NCI-H1694 treated with DMSO at 0.1 percent for 48 hours (cell line): ENCODE data around the gene IGFBPL1.
A peak's percentile ranks its signal among the peaks of the same experiment; 100 is the strongest.
"Not testable (repeated sequence)": the region's sequence is repeated elsewhere in the genome, so short reads cannot be mapped to it uniquely, and the experiment has no call there.

Experiments used
- DNase-seq: peaks from one replicate; lab custom pipeline; 2025; lab: John Stamatoyannopoulos, UW

The IGFBPL1 gene

DNA sequence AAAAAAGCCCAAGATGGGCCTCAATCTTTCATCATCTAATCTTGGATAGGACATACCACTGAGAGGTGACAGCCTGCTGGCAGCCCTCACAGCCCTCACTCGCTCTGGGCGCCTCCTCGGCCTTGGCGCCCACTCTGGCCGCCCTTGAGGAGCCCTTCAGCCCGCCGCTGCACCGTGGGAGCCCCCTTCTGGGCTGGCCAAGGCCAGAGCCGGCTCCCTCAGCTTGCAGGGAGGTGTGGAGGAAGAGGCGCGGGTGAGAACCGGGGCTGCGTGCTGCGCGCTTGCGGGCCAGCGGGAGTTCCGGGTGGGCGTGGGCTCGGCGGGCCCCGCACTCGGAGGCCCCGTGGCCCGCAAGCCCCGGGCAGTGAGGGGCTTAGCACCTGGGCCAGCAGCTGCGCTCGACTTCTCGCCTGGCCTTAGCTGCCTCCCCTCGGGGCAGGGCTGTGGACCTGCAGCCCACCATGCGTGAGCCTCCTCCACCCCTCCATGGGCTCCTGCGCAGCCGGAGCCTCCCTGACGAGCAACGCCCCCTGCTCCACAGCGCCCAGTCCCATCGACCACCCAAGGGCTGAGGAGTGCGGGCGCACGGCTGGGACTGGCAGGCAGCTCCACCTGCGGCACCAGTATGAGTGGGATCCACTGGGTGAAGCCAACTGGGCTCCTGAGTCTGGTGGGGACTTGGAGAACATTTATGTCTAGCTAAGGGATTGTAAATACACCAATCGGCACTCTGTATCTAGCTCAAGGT lies 46.7 kb downstream of the IGFBPL1 start:
- not testable (repeated sequence) for DNase-seq

DNA sequence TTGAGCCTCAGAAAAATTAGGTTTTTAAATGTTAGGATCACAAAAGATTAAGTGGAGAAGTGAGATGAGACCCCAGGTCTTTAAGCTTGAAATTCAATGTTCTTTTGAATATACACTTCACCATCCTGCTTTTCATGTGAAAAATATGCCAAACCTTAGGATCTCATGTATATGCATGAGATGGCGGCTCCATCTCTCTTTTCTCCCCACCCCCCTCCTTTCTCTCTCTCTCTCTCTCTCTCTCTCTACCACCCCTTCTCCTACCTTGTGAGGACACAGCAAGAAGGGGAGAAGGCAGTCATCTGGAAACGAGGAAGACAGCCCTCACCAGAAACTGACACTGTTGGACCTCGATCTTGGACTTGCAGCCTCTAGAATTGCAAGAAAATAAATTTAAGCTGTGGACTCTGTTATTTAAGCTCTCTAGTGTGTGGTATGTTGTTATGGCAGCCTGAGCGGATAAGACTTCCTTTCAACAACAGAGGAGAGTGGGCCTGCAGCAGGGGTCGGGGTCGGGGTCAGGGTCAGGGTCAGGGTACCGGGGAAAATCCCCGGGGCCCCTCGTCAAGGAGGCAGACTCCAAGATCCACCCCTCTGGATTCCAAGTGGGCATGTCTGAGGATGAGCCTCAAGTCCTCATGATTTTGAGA lies 48.1 kb downstream of the IGFBPL1 start:
- DNase-seq, result no peak

DNA sequence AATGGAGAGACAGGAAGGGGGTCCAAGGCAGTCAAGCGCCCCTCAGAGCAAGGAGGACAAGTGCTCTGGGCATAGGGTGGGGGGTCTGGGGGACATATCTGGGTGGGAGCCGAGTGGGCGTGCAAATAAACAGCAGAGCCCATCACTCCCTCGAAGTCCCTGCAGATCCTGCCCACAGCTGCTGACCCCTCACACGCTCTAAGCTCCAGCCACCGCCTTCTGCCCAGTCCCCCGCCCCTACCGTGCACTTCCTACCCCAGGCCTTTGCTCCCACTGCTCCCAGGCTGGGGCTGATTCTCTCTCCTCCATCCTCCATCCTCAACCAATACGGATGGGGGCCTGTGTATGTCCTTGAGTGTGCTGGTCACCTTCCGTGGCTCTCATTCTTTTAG lies 48.7 kb downstream of the IGFBPL1 start:
- DNase-seq, result no peak

DNA sequence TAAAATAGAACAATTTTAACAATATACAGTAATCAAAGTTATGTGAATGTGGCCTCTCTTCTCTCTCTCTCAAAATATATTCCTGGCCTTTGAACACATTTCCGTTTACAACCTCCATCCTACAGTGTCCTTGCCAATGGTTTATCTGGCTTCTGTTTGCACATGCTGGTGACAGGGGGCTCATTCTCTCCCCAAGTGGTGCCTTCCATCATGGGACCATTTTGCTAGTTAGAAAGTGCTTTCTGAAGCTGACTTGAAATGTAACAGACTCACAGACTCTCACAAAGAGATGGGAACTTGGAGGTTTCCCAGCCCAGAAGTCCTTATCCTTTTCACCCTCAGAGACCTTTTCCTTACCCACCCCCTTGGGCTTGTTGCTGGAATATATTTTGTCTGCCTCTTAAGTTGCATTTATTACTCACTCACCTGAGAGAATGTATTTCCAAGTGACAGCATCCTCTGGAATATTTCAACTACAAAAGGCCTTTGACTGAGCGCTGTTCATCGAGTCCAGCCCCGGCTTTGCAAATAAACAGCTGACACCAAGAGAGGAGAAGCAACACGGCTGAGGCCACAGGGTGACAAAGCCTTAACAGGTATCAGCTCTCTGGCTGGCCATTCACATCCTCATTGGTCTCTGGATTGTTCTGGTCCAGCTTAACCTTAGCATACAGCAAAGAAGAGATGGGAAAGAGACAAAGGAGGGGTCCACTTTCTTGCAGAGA lies 49.2 kb downstream of the IGFBPL1 start:
- DNase-seq, result no peak

DNA sequence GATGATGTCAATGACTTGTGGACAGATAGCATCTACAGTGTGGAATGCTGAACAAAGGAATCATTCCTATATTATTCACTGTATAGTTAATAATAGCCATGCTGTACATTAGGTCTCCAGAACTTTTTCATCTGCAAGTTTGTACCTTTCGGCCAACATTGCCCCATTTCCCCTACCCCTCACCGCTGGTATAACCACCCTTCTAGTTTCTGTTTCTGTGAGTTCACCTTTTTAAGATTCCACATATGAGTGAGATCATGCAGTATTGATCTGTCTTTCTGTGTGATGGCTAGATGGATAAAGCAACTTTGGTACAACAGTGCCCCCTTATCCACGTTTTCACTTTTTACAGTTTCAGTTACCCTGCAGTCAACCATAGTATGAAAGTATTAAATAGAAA lies 50.6 kb downstream of the IGFBPL1 start:
- no peak for DNase-seq

DNA sequence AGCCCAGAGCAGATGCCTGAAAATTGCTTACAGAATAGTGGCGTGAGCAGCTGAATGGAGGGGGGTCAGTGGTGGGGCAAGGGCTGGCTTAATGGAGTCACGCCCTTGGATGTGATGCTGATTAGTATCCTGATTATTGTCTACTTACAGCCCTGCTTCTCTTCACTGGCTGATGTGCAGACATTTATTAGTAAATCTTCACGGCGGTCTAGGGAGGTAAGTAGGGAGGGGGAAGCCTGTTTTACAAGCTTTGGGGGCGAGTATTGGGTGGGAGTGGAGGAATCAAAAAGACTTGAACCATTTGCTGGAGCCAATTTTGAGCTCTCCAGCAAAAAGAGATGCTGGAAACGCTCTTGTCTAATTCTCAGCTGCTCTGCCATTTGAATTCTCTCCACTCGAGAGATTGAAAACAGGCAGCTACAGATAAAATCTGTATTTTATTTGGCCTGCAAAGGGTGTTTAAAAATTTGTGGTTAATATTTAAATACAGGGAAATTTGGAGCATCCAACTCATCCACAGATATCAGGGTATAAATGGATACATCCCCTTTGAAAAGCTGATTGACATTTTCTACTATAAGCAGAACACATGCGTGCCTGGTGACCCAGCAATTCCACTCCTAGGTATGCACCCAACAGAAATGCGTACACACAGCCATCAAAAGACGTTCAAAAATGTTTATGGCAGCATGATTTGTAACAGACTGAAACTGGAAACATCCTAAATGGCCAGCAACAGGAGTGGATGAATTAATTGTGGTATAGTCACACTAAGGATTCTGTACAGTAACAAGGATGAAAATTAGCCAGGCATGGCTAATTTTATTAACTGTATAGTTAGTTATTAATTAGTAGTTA lies 51.3 kb downstream of the IGFBPL1 start:
- no peak for DNase-seq

DNA sequence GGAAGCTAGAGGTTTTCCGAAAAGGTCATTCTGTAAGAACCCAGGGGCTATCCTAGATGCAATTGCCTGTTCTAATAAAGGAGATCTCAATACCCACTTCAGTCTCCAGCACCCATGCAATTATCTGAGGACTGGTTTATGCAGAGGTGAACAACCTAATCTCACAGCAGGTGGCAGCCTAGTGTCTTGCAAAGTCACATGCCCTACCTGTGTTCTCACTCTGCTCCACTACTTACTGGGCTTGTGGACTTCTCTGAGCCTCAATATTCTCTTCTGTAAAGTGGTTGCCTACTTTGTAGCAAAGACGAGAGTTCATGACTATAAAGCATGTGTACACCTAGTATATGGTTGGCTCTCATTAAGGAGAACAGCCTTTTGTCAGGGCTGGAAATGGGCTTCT lies 52.8 kb downstream of the IGFBPL1 start:
- DNase-seq, result peak; percentile 34

DNA sequence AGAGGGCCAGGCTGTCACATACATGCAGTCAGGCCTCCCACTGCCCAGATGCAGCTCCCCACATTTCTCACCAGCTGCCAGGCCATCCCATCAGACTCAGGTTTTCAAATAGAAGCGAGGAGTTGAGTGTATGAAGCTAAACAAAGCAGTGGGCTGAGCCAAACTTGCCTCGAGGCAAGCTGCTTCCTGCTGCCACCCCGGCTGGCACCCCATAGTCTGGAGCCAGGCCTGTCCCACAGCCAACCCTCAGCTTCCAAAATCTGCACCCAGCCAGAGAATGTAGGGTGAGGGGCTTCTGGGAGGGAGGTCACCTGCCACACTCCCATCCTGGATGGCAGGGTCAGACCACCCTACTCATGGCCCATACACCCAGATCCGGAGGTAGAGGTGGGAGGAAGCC lies 54.1 kb downstream of the IGFBPL1 start:
- peak; percentile 50 for DNase-seq

DNA sequence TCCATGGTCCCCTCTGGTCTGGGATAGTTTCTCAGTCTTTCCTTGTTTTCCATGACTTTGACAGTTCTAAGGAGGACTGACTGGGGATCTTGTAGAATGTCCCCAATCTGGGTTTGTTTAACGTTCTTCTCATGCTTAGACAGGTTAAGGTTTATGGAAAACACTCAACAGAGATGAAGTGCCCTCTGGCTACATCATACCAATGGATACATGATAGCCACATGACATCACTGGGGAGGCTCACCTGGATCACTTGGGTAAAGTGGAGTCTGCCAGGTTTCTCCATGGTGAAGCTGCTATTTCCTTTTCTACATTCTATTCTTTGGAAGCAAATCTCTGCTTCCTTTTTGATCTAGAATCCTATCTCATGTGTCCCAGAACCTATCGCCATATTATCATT lies 55.5 kb downstream of the IGFBPL1 start:
- DNase-seq, result no peak

DNA sequence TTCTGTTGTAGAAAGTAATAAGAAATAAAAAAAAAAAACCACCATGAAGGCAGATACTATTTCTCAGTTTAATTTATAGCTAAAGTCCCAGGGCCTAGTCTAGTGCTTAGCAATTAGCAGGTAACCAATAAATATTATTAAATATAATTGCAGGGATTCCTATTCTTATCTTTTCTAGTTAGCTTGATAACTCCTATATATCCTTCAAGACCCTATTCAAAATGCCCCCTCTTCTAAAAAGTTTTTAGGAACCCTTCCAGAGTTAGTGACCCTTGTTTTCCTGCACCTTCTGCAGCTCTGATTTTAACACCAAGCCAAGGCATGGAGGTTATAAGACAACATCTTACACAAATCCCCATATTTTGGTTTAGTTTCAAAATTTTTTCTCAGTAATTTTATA lies 56.4 kb downstream of the IGFBPL1 start:
- no peak for DNase-seq

DNA sequence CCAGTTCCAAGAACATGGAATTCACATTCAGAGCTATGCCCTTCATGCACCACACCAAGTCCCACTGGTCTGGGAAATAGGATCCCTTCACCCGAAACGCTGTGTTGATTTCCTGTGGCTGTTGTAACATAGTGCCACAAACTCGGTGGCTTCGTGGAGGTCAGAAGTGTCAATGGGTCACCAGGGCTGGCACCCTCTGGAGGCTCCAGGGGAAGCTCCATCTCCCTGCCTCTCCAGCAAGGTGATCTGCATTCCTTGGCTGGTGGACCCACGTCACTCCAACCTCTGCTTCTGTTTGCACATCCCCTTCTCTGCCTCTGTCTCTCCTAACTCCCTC lies 60.7 kb downstream of the IGFBPL1 start:
- no peak for DNase-seq

DNA sequence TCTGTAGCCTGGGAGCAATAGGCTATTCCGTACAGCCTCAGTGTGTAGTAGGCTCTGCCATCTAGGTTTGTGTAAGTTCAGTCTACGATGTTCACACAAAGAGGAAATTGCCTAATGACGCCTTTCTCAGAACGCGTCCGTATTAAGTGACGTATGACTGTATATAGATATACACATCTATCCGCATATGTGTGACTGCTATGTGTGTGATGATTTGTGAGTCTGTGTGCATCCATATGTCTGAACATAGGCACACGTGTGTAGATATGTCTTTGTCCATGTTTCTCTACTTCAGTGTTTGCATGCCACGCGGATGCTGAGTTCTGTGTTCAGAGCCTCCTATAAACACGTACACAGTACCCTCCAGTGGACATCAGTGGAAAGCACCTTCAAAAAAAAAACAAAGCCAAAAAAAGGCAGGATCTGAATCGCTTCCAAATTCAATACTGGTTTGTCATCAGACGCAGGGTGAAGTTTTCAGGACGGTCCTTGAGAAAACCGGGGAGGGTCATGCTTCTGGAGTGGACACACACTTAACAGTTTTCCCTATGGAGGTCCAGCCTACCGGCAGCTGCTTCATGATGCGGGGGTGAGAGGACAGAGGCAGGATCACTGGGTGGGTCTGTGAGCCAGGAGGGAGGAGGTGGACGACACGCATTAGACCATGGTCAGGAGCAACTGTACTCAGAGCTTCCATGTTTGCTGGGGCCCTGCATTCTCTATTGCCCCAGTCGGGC lies 61.2 kb downstream of the IGFBPL1 start:
- peak; percentile 88 for DNase-seq

DNA sequence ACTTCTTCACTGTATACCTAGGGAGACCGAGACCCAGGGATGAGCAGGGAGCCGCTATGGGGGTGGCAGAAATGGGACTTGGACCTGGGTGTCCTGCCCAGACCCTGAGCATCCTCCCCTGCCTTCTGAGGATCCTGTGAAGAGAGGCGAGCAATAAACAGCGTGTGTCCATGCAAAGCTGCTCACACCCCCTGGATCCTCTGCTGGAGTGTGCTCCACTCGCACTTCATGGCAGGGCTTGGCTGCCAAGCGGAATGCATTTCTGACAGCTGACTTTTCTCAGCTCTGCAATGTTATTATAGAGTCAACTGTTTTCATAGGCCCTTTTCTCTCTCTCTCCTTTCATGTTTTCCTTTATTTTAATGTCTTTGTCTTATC lies 62.8 kb downstream of the IGFBPL1 start:
- DNase-seq, result no peak

DNA sequence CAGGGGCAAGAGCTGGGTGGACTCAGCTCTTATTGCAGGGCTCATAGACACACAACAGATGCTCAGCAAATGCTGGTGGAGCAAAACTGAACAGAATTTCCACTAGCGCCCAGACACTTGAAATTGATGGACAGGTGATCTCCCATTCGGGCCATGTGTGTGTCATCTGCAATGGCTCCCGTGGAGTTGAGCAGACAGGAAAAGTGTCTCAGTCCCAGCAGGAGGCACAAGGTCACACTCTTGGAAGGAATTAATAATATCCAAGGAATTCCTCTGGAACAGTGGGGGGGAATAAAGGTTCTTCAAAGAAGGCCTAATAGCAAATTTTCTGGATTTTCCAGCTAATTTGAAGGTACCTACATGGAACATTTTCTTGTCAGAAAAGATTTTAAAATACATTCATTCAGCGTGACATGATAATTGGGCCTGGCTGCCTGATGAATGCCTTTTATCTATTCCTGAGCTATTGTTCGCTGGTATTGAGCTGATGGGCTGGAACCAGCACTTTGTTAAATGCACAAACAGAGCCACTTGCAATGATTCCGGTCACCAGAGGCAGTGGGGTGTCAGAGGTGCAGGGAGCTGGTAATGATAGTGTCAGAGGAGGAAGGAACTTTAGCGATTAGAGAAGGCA lies 63.3 kb downstream of the IGFBPL1 start:
- DNase-seq, result no peak

DNA sequence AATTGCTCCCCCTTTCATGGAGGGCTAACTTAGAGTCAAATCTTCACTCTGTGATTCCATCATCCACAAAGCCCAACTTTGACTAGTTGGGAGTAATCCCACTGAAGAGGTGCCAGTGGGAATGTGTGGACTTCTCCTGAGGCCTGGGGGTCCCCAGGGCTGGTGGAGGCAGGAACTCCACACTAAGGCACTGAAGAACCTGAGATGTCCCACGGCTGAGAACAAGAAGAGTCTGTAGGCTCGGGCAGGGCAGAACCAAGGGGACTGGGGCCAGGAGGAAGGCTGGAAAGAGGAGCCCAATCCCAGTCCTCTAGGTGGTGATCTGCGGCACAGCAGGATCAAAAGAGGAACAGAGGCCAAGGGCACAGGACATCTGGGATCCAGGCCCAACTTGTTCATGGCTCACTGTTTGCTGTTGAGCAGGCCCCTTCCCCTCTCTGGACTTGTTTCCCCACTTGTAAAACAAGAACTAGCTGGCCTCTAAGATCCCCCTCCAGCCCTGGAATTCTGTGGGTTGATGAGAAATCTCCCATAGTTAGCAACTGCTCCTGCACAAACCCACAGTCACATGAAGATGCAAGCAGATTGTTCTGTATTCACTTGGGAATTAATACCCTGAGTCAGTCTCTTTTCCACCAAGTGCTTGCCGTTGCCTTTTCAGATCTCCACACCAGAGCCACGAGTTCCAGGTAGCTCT lies 64.4 kb downstream of the IGFBPL1 start:
- no peak for DNase-seq

DNA sequence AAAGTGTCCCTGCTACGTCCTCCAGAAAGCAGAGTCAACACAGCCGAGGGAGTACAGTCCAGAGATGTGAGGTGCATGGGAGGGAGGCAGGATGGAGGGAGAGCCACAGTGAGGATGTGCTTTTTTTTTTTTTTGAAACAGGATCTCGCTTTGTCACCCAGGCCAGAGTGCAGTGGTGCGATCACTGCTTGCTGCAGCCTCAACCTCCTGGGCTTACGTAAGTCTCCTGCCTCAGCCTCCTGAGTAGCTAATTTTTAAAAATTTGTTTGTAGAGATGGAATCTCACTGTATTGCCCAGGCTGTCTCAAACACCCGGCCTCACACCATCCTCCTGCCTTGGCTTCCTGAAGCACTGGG lies 65.0 kb downstream of the IGFBPL1 start:
- DNase-seq, result no peak

DNA sequence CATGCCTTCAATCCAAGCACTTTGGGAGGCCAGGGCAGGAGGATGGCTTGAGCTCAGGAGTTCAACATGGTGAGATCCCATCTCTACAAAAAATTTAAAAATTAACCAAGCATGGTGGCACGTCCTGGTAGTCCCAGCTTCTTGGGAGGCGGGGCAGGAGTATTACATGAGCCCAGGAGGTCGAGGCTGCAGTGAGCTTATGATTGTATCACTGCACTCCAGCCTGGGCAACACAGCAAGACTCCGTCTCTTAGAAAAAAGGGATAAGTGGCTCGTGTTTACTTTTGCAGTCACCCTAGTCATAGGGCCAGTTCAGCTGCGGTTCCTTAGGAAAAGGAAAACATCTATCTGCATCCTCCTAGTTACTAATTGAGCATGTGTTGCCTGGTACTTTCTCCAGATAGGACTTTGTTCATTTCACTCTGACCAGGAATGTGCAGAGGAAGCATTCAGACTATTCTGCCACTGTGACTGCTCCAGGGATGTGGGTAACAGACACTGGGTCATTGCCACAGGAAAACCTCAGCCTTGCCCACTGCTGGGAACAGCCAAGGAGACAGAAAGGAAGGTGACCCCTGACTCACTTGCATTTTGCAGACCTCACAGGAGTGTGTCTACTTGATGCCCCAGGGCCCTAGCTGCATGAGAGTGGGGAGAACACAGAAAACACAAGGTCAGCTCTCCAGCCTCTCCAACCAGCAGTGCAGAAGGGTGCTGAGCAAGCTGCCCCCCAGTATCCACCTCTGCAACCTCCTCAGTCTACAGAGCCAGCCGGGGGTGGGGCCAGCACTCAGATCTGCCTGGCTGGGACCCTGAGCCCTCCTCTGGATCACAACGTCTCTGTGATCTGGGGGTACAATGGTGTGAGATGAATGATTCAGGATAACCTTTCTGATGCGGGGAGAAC lies 65.6 kb downstream of the IGFBPL1 start:
- DNase-seq, result no peak

DNA sequence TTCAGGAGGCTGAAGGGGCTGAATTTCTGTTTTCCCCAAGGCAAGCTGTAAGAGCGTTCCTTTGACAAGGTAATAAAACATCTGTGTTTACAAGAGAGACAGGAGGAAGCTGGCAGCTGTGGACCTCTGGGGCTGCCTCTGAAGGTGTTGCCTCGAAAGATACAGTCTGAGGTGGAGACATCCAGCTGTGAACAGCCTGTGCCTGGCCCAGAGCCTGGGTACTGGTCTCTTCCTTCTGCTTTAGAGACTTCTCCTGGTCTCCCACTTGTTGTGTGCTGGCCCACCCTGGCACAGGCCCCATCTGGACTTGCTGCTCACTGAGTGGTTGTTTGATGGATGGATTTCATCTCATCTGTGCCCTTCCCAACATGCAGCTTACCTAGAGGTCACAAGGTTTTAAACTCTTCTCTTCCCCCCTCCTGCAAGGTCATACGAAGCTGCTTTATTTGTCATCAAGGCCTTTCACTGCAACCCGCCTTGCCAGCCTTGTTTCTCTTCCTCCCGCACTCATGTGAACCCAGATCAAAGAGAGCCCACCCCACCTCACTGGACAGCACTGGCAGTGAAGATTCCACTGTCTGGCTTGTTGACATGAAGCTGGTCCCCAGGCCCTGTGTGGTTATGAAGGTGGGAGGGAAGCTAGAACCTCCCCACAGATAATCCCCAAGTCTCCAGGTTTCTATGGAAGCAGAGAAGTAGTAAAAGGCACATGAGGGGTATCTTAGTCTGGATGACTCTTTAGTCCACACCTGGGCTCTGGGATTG lies 66.7 kb downstream of the IGFBPL1 start:
- no peak for DNase-seq

DNA sequence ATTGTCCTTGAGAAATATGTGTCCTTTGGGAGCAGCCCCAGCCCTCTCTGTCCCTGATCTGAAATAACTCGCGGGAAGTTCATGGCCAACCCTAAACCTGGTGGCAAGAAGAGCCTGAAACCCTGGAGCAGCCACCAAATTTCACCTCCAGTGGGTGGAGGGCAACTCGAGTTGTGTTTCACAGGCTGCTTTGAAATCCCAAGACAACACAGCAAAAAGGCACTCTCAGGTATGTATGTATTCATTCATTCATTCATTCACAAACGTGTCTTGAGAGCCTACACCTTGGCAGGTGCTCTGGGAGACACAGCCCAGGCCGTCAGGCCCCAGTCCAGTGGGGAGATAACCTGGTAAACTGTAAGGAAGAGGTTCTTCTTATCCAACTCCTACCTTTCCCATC lies 67.4 kb downstream of the IGFBPL1 start:
- DNase-seq, result no peak
